Fibroblast of lung (primary cell): ENCODE data around the gene PDXK. TPM values are rescaled to one million over a fixed set of nuclear protein-coding genes. Genes with fewer than 3 reads are reported as not detected.

Experiments
- DNase-seq, 2 donors: peaks; one replicate each; pipeline versions ENCODE4 v3.0.0 to v3.0.0-alpha.2; 2010; ENCODE audit warnings: low read depth in 2 of 2
- H2AFZ ChIP-seq: 2 replicates; pipeline ENCODE4 v1.5.1; 2012; ENCODE audit warnings: low read length, control low read depth, inconsistent platforms
- H3K27ac ChIP-seq: 2 replicates; pipeline ENCODE4 v1.5.1; 2011; ENCODE audit warnings: low read length, control low read depth; ENCODE audit not compliant: insufficient read depth
- H3K27me3 ChIP-seq: 2 replicates; pipeline ENCODE4 v1.5.1; 2011; ENCODE audit warnings: mild to moderate bottlenecking, low read length; ENCODE audit not compliant: control insufficient read depth, insufficient read depth
- H3K36me3 ChIP-seq: 2 replicates; pipeline ENCODE4 v1.5.1; 2011; ENCODE audit warnings: low read length; ENCODE audit not compliant: control insufficient read depth, insufficient read depth
- H3K4me1 ChIP-seq: 2 replicates; pipeline ENCODE4 v1.5.1; 2011; ENCODE audit warnings: low read length; ENCODE audit not compliant: control insufficient read depth, insufficient read depth; ENCODE audit errors: extremely low read depth
- H3K4me2 ChIP-seq: 2 replicates; pipeline ENCODE4 v1.5.1; 2011; ENCODE audit warnings: low read length, control low read depth; ENCODE audit not compliant: insufficient read depth; ENCODE audit errors: extremely low read depth
- H3K4me3 ChIP-seq, 4 experiments: fragments of 200-600 bp in 1 of 4; sonication (generic) in 1 of 4; replicated peaks in 1 of 4; 2 replicates each; pipeline ENCODE4 v1.5.1; 2011 to 2016; ENCODE audit warnings: low read length in 4 of 4, low read depth in 3 of 4, mild to moderate bottlenecking in 3 of 4, control low read depth in 2 of 4, inconsistent platforms in 1 of 4, mixed read lengths in 1 of 4; ENCODE audit not compliant: insufficient read depth in 1 of 4; ENCODE audit errors: control extremely low read depth in 1 of 4
- H3K79me2 ChIP-seq: 2 replicates; pipeline ENCODE4 v1.5.1; 2012; ENCODE audit warnings: mild to moderate bottlenecking, low read length, inconsistent platforms; ENCODE audit not compliant: control insufficient read depth, insufficient read depth
- H3K9ac ChIP-seq: 2 replicates; pipeline ENCODE4 v1.5.1; 2011; ENCODE audit warnings: mild to moderate bottlenecking, low read length, control low read depth; ENCODE audit not compliant: insufficient read depth
- H3K9me3 ChIP-seq: 2 replicates; pipeline ENCODE4 v1.5.1; 2012; ENCODE audit warnings: low read depth, low read length; ENCODE audit not compliant: control insufficient read depth, insufficient read depth
- H4K20me1 ChIP-seq: 2 replicates; pipeline ENCODE4 v1.5.1; 2011; ENCODE audit warnings: low read length; ENCODE audit not compliant: control insufficient read depth, insufficient read depth; ENCODE audit errors: extremely low read depth
- EZH2 ChIP-seq: IDR thresholded peaks from 2 replicates; pipeline ENCODE4 v1.5.1; 2012; ENCODE audit warnings: low read length, control low read depth, mild to moderate bottlenecking; ENCODE audit errors: missing control alignments
- polyA plus RNA-seq, 2 donors: library from polyadenylated mRNA; depleted of rRNA in 1 of 2; stranded (reverse) in 1 of 2; unstranded in 1 of 2; fragments of >200 nt; gene quantifications; 2 replicates each; pipeline ENCODE4 v1.2.1, GENCODE V29; 2011 to 2012; ENCODE audit warnings: missing spikeins in 1 of 2
- total RNA-seq: library from RNA; depleted of rRNA; stranded (reverse); fragments of >200 nt; gene quantifications from 2 replicates; pipeline ENCODE4 v1.2.1, GENCODE V29; 2014
- TF ChIP-seq, protein P1 (sequence below), 2 donors: IDR thresholded peaks in 1 of 2; conservative IDR thresholded peaks in 1 of 2; 1 replicate in 1 of 2; 2 replicates in 1 of 2; pipeline ENCODE4 v1.5.1; 2011 to 2012; ENCODE audit warnings: low read length in 2 of 2, control low read depth in 1 of 2, inconsistent platforms in 1 of 2, low read depth in 1 of 2, mild to moderate bottlenecking in 1 of 2

Gene PDXK
- total and polyA plus RNA-seq, 2 donors (not counting 1 experiment from before 2014, with no cell fraction given), result 47.4 to 146 TPM

GRCh38 chr21:43792406-43792805 is 73.5 kb downstream of the PDXK start:
- Histone ChIP-seq H3K79me2 (peaks cover 20% of the 10 kb centered on the region), H3K36me3 (peaks cover 23% of the 10 kb centered on the region), H3K27ac (no peak overlapping the region), H4K20me1 (no peaks in the 10 kb centered on the region), H3K9ac (no peak overlapping the region), H3K9me3 (no peaks in the 10 kb centered on the region), H3K4me2 (no peak overlapping the region), H3K4me3 (no peak overlapping the region), H3K4me1 (peaks cover 5% of the 10 kb centered on the region), H2AFZ (no peak overlapping the region), H3K27me3 (no peaks in the 10 kb centered on the region)
- no peak for DNase-seq
- TF ChIP-seq, protein P1, sequence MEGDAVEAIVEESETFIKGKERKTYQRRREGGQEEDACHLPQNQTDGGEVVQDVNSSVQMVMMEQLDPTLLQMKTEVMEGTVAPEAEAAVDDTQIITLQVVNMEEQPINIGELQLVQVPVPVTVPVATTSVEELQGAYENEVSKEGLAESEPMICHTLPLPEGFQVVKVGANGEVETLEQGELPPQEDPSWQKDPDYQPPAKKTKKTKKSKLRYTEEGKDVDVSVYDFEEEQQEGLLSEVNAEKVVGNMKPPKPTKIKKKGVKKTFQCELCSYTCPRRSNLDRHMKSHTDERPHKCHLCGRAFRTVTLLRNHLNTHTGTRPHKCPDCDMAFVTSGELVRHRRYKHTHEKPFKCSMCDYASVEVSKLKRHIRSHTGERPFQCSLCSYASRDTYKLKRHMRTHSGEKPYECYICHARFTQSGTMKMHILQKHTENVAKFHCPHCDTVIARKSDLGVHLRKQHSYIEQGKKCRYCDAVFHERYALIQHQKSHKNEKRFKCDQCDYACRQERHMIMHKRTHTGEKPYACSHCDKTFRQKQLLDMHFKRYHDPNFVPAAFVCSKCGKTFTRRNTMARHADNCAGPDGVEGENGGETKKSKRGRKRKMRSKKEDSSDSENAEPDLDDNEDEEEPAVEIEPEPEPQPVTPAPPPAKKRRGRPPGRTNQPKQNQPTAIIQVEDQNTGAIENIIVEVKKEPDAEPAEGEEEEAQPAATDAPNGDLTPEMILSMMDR (conservative IDR thresholded peaks at IDR 0.05 in 1 of 2, IDR thresholded peaks at IDR 0.05 in 1 of 2; ENCODE audit: low read depth in 1 of 2, low read length in 2 of 2), result no peak
- TF ChIP-seq EZH2, result no peak

GRCh38 chr21:43793243-43793642 is 74.3 kb downstream of the PDXK start:
- Histone ChIP-seq H3K4me1 (peaks cover 5% of the 10 kb centered on the region), H3K79me2 (peaks cover 20% of the 10 kb centered on the region), H3K36me3 (peaks cover 30% of the 10 kb centered on the region), H3K27ac (no peak overlapping the region), H3K4me3 (no peak overlapping the region), H3K9ac (no peak overlapping the region), H3K27me3 (no peaks in the 10 kb centered on the region), H4K20me1 (no peaks in the 10 kb centered on the region), H3K4me2 (no peak overlapping the region), H2AFZ (no peak overlapping the region), H3K9me3 (no peaks in the 10 kb centered on the region)
- TF ChIP-seq, protein P1 (conservative IDR thresholded peaks at IDR 0.05 in 1 of 2, IDR thresholded peaks at IDR 0.05 in 1 of 2; ENCODE audit: low read depth in 1 of 2, low read length in 2 of 2), result no peak
- no peak for TF ChIP-seq EZH2
- DNase-seq, result no peak

DNA sequence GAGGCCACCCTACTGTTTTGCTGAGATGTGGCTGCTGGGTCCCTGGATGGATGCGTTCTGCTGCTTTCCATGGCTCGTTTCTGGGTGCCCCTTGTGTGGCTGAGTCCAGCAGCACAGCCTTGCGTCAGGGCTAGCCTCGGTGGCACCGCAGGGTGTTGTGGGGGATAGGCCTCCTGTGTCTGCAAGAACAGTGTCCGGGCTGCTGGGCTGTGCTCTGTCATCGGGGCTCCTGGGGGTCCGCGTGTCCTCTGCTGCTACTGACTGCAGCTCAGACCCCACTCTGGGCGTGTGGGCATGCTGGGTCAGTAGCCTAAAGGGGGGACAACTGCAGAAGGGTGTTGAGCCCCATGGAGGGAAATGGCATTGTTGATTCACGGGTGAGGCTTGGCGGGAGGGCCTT is 75.4 kb downstream of the PDXK start:
- TF ChIP-seq, protein P1 (conservative IDR thresholded peaks at IDR 0.05 in 1 of 2, IDR thresholded peaks at IDR 0.05 in 1 of 2; ENCODE audit: low read depth in 1 of 2, low read length in 2 of 2), result no peak
- no peak for TF ChIP-seq EZH2
- H3K9ac ChIP-seq, result no peak overlapping the region
- H3K4me1 ChIP-seq, result peaks cover 5% of the 10 kb centered on the region
- no peaks in the 10 kb centered on the region for H3K27me3 ChIP-seq
- H3K79me2 ChIP-seq, result peaks cover 20% of the 10 kb centered on the region
- H3K36me3 ChIP-seq, result peaks cover 37% of the 10 kb centered on the region
- no peak overlapping the region for H2AFZ ChIP-seq
- no peaks in the 10 kb centered on the region for H3K9me3 ChIP-seq
- no peak overlapping the region for H3K4me2 ChIP-seq
- no peaks in the 10 kb centered on the region for H4K20me1 ChIP-seq
- DNase-seq, result no peak
- H3K4me3 ChIP-seq, result no peak overlapping the region
- no peak overlapping the region for H3K27ac ChIP-seq
